HG03064 (cell line): ENCODE measurements around the gene BABAM2.
"Not testable (repeated sequence)": the region's sequence is repeated elsewhere in the genome, so short reads cannot be mapped to it uniquely, and the experiment has no call there.

ENCODE experiments used
- ATAC-seq: cut with Tn5 transposase; IDR thresholded peaks from one replicate; pipeline ENCODE4 v1.9.1; 2021; ENCODE audit warnings: low read depth; ENCODE audit not compliant: unreplicated experiment

BABAM2 gene

DNA sequence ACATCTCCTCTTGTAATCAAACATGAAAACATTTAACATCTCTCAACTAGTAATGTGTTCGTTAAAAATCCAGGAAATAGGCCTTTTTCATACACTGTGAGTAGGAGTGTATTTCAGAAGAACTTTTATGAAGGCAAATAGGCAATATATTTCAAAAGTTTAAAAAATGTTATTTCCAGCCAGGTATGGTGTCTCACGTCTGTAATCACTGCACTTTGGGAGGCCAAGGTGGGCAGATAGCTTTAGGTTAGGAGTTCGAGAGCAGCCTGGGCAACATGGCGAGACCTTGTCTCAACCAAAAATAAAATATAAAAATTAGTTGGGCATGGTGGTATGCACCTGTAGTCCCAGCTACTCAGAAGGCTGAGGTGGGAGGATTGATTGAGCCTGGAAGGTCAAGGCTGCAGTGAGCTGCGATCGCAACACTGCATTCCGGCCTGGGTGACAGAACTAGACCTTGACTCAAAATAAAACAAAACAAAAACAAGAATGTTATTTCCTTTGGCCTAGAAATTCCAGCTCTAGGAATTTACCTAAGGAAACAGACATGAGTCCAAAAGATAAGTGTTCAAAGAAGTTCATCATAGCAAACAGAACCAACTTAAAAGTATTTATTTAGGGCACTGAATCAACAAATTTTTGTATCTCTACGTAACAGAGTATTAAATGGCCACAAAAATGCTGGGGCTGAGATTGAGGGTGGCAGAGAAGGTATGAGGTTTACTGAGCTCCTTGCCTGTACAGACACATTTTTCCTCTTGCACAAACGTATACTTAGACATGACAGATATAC, 15.2 kb upstream of the BABAM2 start:
- ATAC-seq: no peak

DNA sequence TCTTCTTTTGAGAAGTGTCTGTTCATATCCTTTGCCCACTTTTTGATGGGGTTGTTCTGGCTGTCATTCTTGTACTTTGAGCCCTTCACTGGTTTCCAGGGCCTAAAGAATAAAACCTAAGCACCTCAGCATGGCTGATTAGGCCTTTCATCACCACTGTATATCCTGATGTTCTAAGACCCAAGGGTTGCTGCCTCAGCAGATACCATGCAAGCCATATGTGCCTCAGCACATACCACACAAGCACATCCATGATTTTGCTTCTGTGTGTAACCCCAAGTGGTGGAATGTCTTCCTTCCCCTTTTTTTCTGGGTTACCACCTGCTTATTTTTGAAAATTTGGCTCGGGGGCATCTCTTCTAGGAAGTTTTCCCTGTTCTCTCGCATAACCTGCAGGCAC, 11.7 kb upstream of the BABAM2 start:
- no peak for ATAC-seq

DNA sequence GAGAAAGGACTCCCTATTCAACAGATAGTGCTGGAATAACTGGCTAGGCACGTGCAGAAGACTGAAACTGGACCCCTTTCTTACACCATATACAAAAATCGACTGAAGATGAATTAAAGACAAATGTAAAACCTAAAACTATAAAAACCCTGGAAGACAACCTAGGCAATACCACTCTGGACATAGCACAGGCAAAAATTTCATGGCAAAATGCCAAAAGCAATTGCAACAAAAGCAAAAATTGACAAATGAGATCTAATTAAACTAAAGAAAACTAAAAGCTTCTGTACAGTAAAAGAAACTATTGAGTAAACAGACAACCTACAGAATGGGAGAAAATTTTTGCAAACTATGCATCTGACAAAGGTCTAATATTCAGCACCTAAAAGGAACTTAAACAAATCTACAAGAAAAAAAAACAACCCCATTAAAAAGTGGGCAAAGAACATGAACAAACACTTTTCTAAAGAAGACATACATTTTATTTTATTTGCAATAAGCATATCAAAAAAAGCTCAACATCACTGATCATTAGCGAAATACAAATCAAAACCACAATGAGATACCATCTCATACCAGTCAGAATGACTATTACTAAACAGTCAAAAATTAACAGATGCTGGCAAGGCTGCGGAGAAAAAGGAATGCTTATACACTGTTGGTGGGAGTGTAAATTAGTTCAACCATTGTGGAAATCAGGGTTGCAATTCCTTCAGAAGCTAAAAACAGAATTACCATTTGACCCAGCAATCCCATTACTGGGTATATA, 8.5 kb upstream of the BABAM2 start:
- not testable (repeated sequence) for ATAC-seq

DNA sequence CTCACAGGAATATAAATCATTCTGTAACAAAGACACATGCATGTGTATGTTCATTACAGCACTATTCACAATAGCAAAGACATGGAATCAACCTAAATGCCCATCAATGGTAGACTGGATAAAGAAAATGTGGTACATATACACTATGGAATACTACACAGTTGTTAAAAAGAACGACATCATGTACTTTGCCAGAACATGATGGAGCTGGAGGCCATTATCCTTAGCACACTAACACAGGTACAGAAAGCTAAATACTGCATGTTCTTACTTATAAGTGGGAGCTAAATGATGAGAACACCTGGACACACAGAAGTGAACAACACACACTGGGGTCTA, 8.0 kb upstream of the BABAM2 start:
- not testable (repeated sequence) for ATAC-seq

DNA sequence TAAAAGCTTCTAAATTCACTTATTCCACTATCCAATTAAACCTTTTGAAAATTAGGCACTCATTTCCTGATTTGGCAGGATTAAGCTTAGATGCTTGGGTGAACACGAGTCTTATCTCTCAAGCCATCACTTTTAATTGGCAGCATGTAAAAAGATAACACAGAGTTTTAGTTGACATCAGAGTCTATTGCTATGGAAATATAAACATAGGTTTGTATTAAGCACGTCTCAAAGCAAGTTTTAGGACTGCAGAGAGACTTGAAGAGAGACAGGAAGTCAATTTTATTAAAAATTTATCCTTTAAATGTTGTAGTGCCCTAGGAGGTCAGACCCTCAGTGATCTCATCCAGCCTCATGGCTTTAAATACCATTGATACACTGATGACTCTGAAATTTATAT, 5.9 kb upstream of the BABAM2 start:
- ATAC-seq: no peak

- ATAC-seq: no peak
These were observed 5.3 kb upstream of the BABAM2 start for GRCh38 chr2:27885234-27885633.

- ATAC-seq: no peak
These were observed 4.9 kb upstream of the BABAM2 start for GRCh38 chr2:27885661-27886060.

DNA sequence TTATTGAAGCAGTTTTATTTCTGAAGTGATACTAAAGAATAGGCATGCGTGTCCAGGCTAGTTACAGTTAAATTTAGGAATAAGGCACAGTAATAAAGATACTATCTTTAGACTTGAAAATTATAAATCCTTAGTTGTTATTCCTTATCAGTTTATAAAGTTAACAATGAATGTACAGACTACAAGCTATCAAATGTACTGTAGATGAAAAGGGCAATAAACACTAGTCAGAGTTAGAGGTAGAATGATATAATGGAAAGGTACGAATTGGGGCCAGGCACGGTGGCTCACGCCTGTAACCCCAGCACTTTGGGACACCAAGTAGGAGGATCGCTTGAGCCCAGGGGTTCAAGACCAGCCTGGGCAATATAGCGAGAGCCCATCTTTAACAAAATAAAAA, 4.2 kb upstream of the BABAM2 start:
- no peak for ATAC-seq

DNA sequence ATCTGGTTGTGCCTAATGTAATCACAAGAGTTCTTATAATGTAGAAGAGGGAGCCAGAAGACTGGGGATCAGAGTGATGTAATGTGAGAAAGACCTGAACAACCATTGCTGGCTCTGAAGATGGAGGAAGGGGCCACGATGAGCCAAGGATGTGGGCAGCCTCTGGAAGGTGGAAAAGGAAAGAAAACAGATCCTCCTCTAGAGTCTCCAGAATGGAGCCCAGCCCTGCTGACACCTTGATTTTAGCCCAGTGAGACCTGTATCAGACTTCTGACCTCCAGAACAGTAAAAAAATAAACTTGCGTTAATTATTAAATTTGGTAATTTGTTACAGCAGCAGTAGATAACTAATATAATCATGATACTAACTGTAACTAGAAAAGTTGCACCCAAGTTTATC, 3.4 kb upstream of the BABAM2 start:
- ATAC-seq: no peak

GRCh38 chr2:27887830-27888229, 2.7 kb upstream of the BABAM2 start:
- no peak for ATAC-seq

DNA sequence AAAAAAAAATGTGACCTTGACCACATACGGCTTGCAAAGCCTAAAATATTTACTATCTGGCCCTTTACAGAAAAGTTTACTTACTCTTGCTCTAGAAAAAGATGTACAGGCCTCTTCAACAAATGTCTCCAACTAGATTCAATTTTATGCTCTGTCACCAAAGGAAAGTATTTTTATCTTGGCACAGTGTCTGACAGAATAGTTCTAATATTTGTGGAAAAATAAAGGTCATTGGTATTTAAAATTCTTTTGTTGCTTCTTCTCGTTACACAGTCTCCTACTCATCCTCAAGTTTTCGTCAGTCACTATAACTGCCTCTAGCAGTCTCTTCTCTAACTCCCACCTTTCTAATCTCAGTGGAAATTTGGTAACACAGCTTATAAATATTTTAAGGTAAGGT, 1.7 kb upstream of the BABAM2 start:
- ATAC-seq: no peak

GRCh38 chr2:27889774-27890145, 769 bp upstream of the BABAM2 start:
- ATAC-seq: no peak

- ATAC-seq: no peak
These were observed 569 bp downstream of the BABAM2 start for GRCh38 chr2:27890924-27891672.

GRCh38 chr2:27891673-27892105, 1.2 kb downstream of the BABAM2 start:
- ATAC-seq: no peak

- no peak for ATAC-seq
These were observed 2.5 kb downstream of the BABAM2 start for GRCh38 chr2:27893006-27893405.

- ATAC-seq: no peak
These were observed 7.2 kb downstream of the BABAM2 start for GRCh38 chr2:27897717-27898116.

DNA sequence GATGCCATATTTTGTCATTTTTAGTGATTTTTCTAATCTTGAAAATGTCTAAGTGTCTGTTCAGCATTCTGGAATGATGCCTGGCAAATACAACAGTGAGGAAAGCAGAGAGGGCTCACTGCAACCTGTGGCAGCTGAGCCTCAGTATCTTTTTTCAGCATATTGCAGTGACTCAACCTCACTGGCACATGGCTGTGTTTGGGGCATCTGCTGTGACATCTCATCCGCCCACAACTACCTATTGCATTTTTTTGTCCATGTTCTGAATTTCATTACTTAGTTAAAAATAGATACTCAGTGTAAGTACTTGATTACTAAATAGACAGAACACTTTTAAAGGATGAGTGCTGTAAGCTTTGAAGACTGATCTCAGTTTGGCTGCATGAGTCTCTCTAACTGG, 10.7 kb downstream of the BABAM2 start:
- no peak for ATAC-seq

DNA sequence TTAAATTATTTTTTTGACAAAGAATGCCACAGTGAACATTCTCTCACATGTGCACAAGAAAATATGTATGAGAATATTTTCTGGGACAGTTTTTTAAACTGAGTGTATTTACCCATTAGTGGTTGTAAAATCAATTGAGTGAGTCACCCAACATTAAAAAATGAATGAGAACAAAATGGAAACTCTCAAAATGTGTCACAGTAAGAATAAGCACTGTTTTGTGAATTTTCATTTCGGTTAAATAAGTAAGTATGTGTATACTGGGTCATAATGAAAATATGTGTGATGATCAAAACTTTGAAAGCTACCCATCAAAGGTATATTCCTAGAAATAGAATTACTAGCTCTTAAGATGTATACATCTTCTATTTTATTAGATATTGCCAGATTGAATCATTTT, 11.6 kb downstream of the BABAM2 start:
- no peak for ATAC-seq

DNA sequence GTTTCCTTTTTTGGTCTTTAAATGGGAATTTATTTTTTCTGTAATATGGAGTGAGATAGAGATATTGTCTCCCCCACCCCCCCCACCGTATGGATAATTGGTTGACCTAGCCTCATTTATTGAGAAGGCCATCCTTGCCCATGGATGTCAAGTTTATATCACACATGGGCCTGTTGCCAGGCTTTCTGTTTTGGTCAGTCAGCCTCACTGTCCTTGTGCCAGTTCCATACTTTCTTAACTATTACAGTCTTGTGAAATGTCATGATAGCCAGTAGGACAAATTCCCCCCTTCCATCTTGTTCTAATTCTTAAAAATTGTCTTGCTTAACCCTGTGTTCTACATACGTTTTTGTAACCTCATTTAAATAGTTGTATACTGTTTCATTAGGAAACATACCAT, 12.5 kb downstream of the BABAM2 start:
- ATAC-seq: no peak

- ATAC-seq: no peak
These were observed 13.3 kb downstream of the BABAM2 start for GRCh38 chr2:27903649-27904404.

- no peak for ATAC-seq
These were observed 13.8 kb downstream of the BABAM2 start for GRCh38 chr2:27904405-27904665.
